GM21526 (cell line): ENCODE data around the gene GNB3.
"Not testable (repeated sequence)": the region's sequence is repeated elsewhere in the genome, so short reads cannot be mapped to it uniquely, and the experiment has no call there.

ENCODE experiments used
- ATAC-seq: cut with Tn5 transposase; IDR thresholded peaks from one replicate; pipeline ENCODE4 v1.9.1; 2021; ENCODE audit warnings: moderate library complexity; ENCODE audit not compliant: unreplicated experiment, low FRiP score

GNB3 gene

DNA sequence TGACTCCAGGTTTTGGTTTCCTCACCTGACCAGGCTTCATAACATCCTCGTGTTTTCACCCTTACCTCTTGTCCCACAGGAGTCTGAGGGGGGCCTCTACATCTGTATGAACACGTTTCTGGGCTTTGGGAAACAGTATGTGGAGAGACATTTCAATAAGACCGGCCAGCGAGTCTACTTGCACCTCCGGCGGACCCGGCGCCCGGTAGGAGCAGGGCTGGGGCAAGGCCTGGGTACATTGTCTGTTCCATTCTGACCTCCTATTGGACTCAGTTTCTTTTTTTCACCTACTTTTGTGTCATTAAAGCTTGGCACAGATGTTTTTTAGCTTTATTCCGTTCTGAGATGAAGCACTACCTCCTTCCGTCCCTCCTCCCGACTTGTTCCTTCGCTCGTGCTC, 14.6 kb downstream of the GNB3 start:
- ATAC-seq, result no peak

DNA sequence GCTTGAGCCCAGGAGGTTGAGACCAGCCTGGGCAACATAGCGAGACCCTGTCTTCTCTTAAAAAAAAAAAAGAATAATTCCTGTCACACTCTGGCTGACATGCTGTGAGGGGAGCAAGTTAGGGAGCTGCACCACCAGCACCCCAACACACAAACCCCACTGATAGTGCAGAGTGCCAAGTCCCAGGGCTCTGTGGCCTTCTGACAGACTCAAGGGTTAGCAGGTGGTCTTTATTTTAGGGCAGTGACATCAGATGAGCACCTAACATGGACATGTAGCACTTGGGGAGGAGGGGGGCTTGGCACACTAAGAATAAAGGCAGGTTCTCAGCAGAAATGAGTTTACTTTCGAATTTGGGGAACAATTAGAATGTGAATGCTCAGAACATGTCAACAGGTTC, 18.1 kb downstream of the GNB3 start:
- ATAC-seq, result no peak

DNA sequence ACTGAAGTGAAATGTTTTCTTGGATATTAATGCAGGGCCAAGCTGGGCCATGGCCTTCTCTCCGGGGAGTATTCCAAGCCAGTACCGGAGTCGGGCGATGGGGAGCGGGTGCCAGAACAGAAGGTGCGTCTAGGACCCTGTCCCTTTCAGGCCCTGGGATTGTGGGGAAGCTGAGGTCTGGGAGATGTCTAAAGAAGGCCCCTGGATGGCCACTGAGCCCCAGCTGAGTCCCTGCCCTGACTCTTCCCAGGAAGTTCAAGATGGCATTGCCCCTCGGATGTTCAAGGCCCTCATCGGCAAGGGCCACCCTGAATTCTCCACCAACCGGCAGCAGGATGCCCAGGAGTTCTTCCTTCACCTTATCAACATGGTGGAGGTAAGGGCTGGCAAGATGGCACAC, 19.4 kb downstream of the GNB3 start:
- no peak for ATAC-seq

DNA sequence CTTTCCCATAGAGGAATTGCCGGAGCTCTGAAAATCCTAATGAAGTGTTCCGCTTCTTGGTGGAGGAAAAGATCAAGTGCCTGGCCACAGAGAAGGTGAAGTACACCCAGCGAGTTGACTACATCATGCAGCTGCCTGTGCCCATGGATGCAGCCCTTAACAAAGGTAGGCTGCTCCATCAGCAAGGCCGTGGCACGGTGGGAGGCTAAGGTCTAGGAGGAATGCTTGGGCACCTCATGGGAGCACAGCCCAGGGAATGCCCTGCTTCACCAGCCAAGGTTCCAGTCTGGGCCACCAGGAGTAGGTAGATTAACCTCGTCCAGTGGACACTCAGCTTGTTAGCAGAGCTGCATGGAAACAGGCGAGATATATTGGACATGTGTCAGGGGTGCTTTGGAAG, 20.2 kb downstream of the GNB3 start:
- ATAC-seq, result no peak

DNA sequence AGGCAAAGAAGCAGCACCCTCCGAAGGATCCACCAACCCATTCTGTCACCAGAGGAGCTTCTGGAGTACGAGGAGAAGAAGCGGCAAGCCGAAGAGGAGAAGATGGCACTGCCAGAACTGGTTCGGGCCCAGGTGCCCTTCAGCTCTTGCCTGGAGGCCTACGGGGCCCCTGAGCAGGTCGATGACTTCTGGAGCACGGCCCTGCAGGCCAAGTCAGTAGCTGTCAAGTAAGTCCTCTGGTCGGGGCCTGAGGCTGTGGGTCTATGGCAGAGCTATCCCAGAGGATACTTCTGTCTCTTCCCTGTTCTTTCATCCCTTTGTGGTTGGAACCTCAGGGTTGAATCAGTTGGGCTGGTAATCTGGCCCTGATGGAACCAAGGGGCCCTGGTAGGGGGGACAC, 20.7 kb downstream of the GNB3 start:
- ATAC-seq, result no peak

DNA sequence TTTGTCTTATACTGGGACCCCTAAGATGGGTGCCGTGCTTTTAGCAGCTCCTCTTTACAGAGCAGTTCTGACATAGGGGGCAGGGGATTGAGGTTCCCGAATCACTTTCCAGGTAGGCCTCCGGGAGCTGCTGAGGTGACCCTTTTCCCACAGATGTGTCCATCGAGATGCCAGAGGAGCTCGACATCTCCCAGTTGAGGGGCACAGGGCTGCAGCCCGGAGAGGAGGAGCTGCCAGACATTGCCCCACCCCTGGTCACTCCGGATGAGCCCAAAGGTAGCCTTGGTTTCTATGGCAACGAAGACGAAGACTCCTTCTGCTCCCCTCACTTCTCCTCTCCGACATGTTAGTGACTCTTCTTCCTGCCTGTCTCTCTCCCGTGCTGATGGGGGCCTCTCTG, 22.3 kb downstream of the GNB3 start:
- no peak for ATAC-seq

DNA sequence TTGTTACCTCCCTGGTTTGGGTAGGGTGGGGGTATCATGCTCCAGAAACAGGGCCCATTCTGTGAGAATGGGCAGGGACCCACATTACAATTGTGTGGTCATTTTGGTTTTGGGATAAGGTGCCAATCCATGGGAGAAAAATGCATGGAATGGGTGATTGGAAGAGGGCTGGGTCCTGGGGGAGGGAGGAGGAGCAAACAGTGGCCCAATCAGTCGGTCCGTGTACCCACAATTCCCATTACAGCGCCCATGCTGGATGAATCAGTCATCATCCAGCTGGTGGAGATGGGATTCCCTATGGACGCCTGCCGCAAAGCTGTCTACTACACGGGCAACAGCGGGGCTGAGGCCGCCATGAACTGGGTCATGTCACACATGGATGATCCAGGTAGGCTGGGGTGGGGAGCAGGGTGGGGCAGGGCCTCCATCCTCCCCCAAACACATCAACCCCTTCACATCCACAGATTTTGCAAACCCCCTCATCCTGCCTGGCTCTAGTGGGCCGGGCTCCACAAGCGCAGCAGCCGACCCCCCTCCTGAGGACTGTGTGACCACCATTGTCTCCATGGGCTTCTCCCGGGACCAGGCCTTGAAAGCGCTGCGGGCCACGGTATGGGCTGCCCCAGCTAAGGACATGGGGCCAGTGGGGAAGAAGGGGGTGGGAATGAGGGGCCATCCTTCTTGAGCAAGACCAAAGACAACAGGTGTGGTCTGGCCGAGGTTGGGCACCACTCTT, 23.0 kb downstream of the GNB3 start:
- ATAC-seq, result no peak

DNA sequence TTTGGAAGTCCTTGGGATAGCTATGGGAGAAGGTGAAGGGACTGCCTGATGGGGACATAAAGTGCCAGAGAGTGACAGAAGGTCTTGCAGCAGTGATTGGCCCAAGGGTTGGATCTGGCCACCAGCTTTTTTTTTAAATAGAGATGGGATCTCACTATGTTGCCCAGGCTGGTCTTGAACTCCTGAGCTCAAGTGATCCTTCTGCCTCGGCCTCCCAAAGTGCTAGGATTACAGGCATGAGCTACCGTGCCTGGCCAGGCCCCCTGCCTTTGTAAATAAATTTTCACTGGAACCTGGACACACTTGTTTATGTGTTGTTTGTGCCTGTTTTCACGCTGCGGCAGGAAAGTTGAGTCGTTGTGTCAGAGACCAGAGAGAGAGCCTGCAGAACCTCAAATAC, 24.6 kb downstream of the GNB3 start:
- ATAC-seq, result not testable (repeated sequence)

DNA sequence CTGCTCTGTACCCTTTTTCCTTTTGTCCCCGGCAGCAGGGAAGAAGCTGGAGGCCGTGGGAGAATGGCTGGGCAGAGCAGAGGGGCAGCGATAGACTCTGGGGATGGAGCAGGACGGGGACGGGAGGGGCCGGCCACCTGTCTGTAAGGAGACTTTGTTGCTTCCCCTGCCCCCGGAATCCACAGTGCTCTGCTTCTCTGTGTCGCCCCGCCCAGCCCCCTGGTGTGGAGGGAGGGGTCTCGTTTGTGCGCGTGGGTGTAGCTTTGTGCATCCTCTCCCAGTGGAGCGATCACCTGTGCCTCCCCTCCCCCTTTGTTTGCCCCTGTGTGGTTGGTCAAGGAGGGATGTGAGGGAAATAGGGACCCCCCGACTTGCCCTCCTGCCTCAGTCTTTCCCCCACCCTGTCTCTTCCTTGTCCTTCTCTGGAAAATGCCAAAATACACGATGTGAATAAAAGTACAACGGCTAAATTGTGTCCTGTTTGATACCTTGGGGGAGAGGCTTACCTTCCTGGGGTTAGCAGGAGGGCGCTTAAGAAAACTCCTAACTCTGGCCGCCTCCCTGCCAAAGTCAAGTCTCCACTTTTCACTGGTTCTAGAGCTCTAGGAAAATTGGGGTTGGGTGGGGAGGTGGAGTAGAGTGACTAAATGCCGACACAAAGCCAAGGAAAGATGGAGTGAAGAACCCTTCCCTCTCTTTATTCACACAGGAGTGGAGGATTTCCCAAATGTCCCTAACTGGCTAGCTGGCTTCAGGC, 25.6 kb downstream of the GNB3 start:
- ATAC-seq, result no peak

DNA sequence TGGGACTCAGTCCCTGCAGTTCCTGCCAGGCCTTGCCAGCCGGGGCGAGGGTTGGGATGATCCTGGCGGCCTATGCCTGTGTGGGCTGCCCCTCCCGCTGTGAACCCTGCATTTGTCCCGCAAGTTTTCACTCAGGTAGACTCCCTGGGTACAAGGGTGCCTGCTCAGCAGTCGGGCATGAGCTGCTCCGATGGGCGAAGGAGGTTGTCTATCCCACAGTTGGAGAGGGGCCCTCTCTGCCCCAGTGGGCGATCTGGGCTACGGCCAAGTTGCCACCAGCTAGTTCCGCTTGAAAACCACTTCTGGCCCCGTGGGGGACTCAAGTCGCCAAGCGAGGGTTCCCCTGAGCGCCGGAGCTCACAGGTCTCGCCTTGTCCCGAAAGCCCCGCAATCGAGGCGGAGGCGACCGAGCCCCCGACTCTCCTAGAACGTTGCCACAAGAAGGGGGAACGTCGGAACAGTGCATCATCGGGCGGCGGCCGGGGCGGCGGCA, 26.2 kb downstream of the GNB3 start:
- no peak for ATAC-seq

DNA sequence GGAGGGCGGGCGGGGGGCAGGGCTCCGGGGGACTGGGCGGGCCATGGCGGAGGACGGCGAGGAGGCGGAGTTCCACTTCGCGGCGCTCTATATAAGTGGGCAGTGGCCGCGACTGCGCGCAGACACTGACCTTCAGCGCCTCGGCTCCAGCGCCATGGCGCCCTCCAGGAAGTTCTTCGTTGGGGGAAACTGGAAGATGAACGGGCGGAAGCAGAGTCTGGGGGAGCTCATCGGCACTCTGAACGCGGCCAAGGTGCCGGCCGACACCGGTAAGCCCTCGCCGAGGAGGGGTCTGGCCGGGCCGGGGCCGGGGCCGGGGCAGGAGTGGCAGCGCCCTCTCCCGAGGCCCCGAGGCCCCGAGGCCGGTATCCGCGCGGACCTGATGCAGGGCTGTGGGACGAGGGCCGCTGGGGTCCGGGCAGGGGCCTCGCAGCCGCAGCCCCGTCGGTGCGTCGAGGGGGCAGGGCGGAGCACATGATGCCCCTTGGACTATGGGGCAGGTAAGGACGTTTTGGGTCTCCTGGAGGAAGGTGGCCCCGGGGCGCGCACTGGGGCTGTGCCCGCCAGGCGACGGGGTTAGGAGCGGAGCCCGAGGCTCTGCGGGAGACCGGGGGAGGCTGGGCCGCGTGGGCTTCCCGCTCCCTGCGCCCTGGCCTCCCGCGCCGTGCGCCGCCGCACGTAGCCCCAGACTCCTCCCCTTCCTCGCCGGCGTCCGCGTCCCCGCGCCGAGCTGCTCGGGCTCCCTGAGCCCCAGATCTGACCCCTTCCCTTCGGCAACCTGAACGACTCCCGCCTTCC, 26.9 kb downstream of the GNB3 start, which contains the start of gene TPI1:
Gene TPI1, plus strand, starts transcription at position 119 of the 798 bp plus-strand sequence. Its CDS starts 36 bp downstream, at position 155.
- peak; percentile 46 for ATAC-seq

DNA sequence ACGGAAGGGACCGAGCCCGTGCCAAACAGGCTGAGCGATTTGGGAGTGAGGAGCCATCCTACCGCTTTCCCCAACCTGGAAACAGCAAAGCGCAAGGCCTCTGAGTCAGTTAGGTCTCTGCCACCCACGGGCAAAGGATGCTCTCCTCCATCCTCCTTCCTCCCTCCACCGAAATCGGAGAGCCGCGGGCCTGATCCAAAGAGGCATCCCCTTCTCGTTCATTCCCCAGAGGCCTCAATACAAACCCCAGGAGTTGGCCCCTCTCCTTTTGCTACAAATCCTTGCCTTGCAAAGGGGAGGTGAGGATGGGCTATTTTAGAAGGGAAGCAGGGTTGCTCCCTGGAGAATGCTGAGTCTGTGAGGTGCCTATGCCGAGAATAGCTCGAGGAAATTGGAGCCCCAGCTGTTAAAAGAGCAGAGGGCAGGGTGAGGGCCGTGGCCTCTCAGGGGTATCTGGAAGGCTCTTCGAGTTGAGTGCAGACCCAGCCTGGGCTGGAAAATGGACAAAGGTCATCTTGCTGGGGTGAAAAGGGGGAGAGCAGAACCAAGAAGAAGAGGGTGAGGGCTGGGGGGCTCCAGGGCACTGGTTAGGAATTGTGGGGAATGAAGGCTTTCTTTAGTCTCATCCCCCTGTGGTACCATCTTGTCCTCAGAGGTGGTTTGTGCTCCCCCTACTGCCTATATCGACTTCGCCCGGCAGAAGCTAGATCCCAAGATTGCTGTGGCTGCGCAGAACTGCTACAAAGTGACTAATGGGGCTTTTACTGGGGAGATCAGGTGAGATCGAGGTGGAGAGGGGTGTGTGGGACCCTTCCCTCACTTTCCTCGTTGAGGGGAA, 27.7 kb downstream of the GNB3 start:
- no peak for ATAC-seq

DNA sequence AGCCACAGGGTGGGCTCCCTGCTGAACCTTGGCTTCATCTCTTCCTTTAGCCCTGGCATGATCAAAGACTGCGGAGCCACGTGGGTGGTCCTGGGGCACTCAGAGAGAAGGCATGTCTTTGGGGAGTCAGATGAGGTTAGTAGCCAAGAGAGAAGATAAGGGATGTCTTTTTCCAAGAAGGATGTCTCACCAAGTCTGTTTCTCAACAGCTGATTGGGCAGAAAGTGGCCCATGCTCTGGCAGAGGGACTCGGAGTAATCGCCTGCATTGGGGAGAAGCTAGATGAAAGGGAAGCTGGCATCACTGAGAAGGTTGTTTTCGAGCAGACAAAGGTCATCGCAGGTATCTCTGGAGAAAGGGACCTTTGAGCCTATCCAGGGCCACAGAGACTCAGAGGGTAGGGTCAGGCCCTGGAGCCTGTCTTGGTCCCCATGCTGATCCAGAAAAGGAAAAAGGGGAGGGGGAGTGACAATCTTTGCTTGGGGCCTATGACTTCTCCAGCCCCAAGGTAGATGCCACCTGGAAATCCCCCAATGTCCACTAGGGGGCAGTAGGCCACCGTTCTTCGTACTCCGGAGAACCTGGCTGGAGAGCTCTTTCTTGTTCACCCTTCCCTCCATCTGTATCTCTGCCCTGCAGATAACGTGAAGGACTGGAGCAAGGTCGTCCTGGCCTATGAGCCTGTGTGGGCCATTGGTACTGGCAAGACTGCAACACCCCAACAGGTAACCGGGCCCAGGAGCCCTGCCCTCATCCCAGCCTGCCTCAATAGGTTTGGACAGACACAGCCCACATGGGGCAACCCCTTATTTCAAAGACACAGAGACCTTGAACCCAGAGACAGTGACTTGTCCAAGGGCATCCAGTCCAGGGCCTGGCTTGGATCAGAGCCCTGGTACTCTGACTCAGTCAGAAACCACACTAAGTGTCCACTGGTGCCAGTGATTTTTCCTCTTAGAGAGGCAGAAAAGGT, 28.6 kb downstream of the GNB3 start:
- no peak for ATAC-seq

DNA sequence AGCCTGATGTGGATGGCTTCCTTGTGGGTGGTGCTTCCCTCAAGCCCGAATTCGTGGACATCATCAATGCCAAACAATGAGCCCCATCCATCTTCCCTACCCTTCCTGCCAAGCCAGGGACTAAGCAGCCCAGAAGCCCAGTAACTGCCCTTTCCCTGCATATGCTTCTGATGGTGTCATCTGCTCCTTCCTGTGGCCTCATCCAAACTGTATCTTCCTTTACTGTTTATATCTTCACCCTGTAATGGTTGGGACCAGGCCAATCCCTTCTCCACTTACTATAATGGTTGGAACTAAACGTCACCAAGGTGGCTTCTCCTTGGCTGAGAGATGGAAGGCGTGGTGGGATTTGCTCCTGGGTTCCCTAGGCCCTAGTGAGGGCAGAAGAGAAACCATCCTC, 29.6 kb downstream of the GNB3 start:
- ATAC-seq, result not testable (repeated sequence)

DNA sequence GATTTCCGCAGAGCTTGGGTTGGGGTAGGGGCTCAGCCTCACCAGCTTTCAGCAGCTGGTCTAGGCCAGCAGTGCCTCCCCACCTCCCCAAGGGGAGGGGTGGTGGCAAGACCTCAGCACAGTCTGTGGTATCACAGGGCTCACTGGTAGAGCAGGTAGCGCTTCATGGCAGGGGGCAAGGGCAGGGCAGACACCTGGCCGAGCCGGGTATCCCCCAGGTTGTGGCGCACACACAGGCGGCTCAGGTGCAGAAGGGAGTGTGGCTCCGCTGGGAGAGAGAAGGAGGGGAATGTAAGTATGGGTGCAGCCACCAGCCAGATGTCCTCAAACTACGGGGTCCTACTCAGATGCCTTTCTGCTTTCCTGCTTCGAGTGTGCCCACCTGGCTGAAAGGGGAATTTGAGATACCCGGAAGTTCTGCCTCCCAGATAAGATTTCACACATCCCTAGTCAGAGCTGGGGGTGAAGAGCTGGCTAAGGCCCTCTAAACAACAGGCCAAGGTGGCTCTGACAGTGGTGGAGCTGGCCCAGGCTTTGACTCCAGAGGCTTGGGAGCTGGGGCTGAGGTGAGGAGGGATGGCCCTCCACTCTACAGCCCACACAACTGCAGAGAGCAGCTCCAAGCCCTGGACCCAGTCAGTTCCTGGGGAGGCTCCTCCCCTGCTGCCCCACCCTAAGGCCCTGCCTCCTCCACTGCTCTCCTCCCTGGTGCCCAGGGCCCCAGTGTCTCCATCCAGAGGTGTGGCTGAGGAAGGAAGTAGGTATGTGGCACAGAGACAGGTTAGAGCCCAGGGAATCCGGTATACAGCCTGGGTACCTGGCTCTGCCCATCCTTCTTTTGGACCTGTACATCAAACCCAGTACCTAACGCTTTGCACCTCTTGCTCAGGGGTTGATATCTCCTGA, 30.6 kb downstream of the GNB3 start:
- ATAC-seq, result no peak

DNA sequence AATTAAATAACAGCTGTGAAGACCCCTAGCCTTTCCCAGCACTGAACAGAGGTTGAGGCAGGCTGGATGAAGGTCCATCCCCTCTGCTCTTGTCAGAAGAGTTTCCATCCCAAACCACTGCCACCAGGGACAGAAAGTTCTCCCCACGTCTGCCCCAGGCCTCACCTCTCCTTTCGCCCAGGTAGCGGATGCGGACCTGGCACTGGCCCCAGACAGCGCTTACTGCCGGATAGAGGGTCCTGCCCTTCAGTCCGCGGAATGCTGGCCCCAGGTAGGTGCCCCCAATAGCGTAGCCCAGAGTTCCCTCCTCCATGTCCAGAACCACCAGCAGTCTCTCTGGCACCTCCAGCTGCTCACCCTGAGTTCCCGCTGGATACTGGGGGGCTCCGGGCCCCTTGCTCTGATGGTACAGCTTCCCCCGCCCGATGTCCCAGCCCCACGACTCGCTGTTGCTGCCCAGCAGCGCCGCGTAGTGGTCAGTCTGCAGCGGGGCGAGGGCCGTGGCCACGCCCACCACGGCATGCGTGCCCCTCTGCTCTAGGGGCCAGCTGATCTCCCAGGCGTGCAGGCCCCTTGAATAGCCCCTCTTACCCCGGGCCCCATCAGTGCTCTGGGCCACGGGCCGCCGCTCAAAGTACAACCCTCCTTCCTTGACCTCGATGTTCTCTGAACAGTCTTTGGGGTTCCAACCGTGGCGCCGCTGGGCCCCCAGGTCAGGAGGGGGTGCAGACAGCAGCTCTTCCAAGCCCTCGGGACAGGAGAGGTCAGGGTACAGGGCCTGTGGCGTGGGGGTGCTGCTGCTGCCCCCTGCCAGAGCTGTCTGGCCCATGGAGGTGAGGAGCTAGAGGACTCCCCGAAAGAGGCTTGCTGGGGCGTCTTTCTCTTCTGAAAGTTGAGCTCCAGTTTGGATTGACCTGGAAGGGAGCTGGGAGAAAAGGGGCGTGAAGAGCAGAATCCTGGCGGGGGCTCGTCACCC, 31.6 kb downstream of the GNB3 start:
- peak; percentile 34 for ATAC-seq
